CD4-positive, alpha-beta T cell treated with Interleukin-4 for 1 hour (primary cell): ENCODE data around the gene TUBB4B.
"Not testable (repeated sequence)": the region's sequence is repeated elsewhere in the genome, so short reads cannot be mapped to it uniquely, and the experiment has no call there.

Experiments used
- DNase-seq, 2 donors: peaks; one replicate each; pipeline ENCODE4 v3.0.0-alpha.2; 2020 to 2022

Gene TUBB4B

GRCh38 chr9:137253717-137254623 is 12.9 kb downstream of the TUBB4B start:
- DNase-seq = no peak

- peak; percentile 92 to 95 for DNase-seq
Observed at GRCh38 chr9:137254624-137255447, 13.7 kb downstream of the TUBB4B start, which contains the start of gene NELFB. Gene NELFB, plus strand, starts transcription at chr9:137255327.

- DNase-seq = no peak
Observed at GRCh38 chr9:137255448-137256114, 14.5 kb downstream of the TUBB4B start.

GRCh38 chr9:137256362-137256761 is 15.3 kb downstream of the TUBB4B start:
- no peak for DNase-seq

GRCh38 chr9:137256856-137257255 is 15.8 kb downstream of the TUBB4B start:
- DNase-seq = no peak

- not testable (repeated sequence) for DNase-seq
Observed at GRCh38 chr9:137262173-137262908, 21.3 kb downstream of the TUBB4B start.

- DNase-seq = no peak
Observed at GRCh38 chr9:137262909-137263285, 21.8 kb downstream of the TUBB4B start.

- no peak for DNase-seq
Observed at GRCh38 chr9:137263506-137263905, 22.4 kb downstream of the TUBB4B start.

- no peak for DNase-seq
Observed at GRCh38 chr9:137264067-137264466, 23.0 kb downstream of the TUBB4B start.

- DNase-seq = no peak
Observed at GRCh38 chr9:137265496-137266161, 24.5 kb downstream of the TUBB4B start.

- no peak for DNase-seq
Observed at GRCh38 chr9:137266162-137266527, 25.1 kb downstream of the TUBB4B start.

- no peak for DNase-seq
Observed at GRCh38 chr9:137266585-137267453, 25.7 kb downstream of the TUBB4B start.

- DNase-seq = no peak
Observed at GRCh38 chr9:137267933-137268355, 26.9 kb downstream of the TUBB4B start.

GRCh38 chr9:137268538-137269201 is 27.6 kb downstream of the TUBB4B start:
- no peak for DNase-seq

- DNase-seq = no peak
Observed at GRCh38 chr9:137269231-137269772, 28.2 kb downstream of the TUBB4B start.

GRCh38 chr9:137270929-137271695 is 30.0 kb downstream of the TUBB4B start:
- peak in 1 of 2 donors; percentile 31 for DNase-seq

- DNase-seq = no peak
Observed at GRCh38 chr9:137271696-137272076, 30.6 kb downstream of the TUBB4B start.

GRCh38 chr9:137272241-137273094 is 31.4 kb downstream of the TUBB4B start:
- no peak for DNase-seq
